H1 (cell line): Measurements from ENCODE around the gene MTCH2. TPM values are rescaled to one million over a fixed set of nuclear protein-coding genes. Genes with fewer than 3 reads are reported as not detected.

ENCODE experiments used
- CTCF ChIA-PET: fragments of 300-600 bp; sonication (Branson Sonifier 250); formaldehyde crosslinking; loops from one replicate; lab custom pipeline; 2021; ENCODE audit not compliant: partially characterized antibody; lab: Charles Lee
- POLR2A ChIA-PET: fragments of 300-600 bp; sonication (Branson Sonifier 250); formaldehyde crosslinking; loops from one replicate; lab custom pipeline; 2021; ENCODE audit warnings: inconsistent platforms; ENCODE audit not compliant: partially characterized antibody; lab: Charles Lee
- DNase-seq, 2 experiments: peaks; one replicate each; pipeline versions ENCODE4 v3.0.0 to v3.0.0-alpha.2; 2010 to 2022; ENCODE audit warnings: low spot score in 2 of 2, low read depth in 1 of 2, mixed read lengths in 1 of 2
- FAIRE-seq: peaks from 2 replicates; lab custom pipeline; 2011; peaks lifted over from hg19 to GRCh38; lab: Jason Lieb, UNC
- H2AFZ ChIP-seq: 2 replicates; pipeline ENCODE4 v1.8.1; 2012; ENCODE audit warnings: low read length, inconsistent platforms
- H2AK5ac ChIP-seq: 2 replicates; pipeline ENCODE4 v1.6.1; 2013; ENCODE audit warnings: low read depth, low read length
- H2BK120ac ChIP-seq: replicated peaks from 2 replicates; pipeline ENCODE3; 2013; ENCODE audit warnings: low read depth, low read length, inconsistent platforms
- H2BK12ac ChIP-seq: 2 replicates; pipeline ENCODE4 v1.6.1; 2013; ENCODE audit warnings: low read depth, low read length
- H2BK15ac ChIP-seq: 2 replicates; pipeline ENCODE4 v1.6.1; 2013; ENCODE audit warnings: low read length
- H2BK20ac ChIP-seq: 2 replicates; pipeline ENCODE4 v1.6.1; 2013; ENCODE audit warnings: low read length
- H2BK5ac ChIP-seq: 2 replicates; pipeline ENCODE4 v1.6.1; 2013; ENCODE audit warnings: low read depth, low read length
- H3K14ac ChIP-seq: 2 replicates; pipeline ENCODE4 v1.6.1; 2013; ENCODE audit warnings: inconsistent platforms; ENCODE audit not compliant: insufficient read length
- H3K18ac ChIP-seq: 2 replicates; pipeline ENCODE4 v1.6.1; 2013; ENCODE audit warnings: low read length; ENCODE audit errors: extremely low read depth
- H3K23ac ChIP-seq: 2 replicates; pipeline ENCODE4 v1.6.1; 2013; ENCODE audit warnings: inconsistent platforms; ENCODE audit not compliant: insufficient read length
- H3K23me2 ChIP-seq: 2 replicates; pipeline ENCODE4 v1.6.1; 2013; ENCODE audit warnings: low read depth, low read length
- H3K27ac ChIP-seq: 2 replicates; pipeline ENCODE4 v1.6.1; 2011; ENCODE audit warnings: low read depth, low read length, inconsistent platforms
- H3K27me3 ChIP-seq, 4 experiments: replicated peaks in 1 of 4; 1 replicate in 1 of 4; 2 replicates in 3 of 4; pipeline versions ENCODE4 v1.6.1 to v1.8.1; 2011 to 2013; ENCODE audit warnings: low read length in 3 of 4, mild to moderate bottlenecking in 3 of 4, inconsistent platforms in 2 of 4, mixed read lengths in 2 of 4, moderate library complexity in 1 of 4; ENCODE audit not compliant: control insufficient read depth in 3 of 4, insufficient read depth in 3 of 4; ENCODE audit errors: extremely low read depth in 1 of 4
- H3K36me3 ChIP-seq, 4 experiments: 2 replicates each; pipeline versions ENCODE4 v1.6.1 to v1.8.1; 2011 to 2013; ENCODE audit warnings: mild to moderate bottlenecking in 4 of 4, low read length in 3 of 4, moderate library complexity in 2 of 4, control low read depth in 1 of 4, inconsistent platforms in 1 of 4; ENCODE audit not compliant: insufficient read depth in 4 of 4, control insufficient read depth in 2 of 4
- H3K4ac ChIP-seq: replicated peaks from 2 replicates; pipeline ENCODE3; 2013; ENCODE audit warnings: low read length, low read depth, mixed read lengths, inconsistent platforms; ENCODE audit not compliant: insufficient read length
- H3K4me1 ChIP-seq, 4 experiments: replicated peaks in 1 of 4; 1 replicate in 1 of 4; 2 replicates in 3 of 4; pipeline versions ENCODE4 v1.6.1 to v1.8.1; 2011 to 2013; ENCODE audit warnings: low read length in 3 of 4, inconsistent platforms in 2 of 4, mixed read lengths in 1 of 4; ENCODE audit not compliant: insufficient read depth in 4 of 4, control insufficient read depth in 3 of 4
- H3K4me2 ChIP-seq, 2 experiments: 2 replicates each; pipeline versions ENCODE4 v1.6.1 to v1.8.1; 2011 to 2013; ENCODE audit warnings: low read depth in 2 of 2, low read length in 2 of 2, control low read depth in 1 of 2, inconsistent platforms in 1 of 2, mild to moderate bottlenecking in 1 of 2; ENCODE audit not compliant: insufficient read depth in 1 of 2
- H3K4me3 ChIP-seq, 4 experiments: fragments of 200-600, 300-600 bp in 1 of 4; sonication (generic), shearing (Covaris generic), sonication (Bioruptor Twin) in 1 of 4; 2 replicates each; pipeline versions ENCODE4 v1.5.1 to v1.8.1; 2011 to 2016; ENCODE audit warnings: low read length in 4 of 4, low read depth in 3 of 4, control low read depth in 2 of 4, inconsistent platforms in 2 of 4, mild to moderate bottlenecking in 2 of 4, mixed read lengths in 1 of 4, moderate library complexity in 1 of 4; ENCODE audit not compliant: insufficient read depth in 2 of 4; ENCODE audit errors: extremely low read depth in 1 of 4
- H3K56ac ChIP-seq: replicated peaks from 2 replicates; pipeline ENCODE3; 2013; ENCODE audit warnings: low read depth, mild to moderate bottlenecking, mixed read lengths, low read length, inconsistent platforms; ENCODE audit not compliant: insufficient read length
- H3K79me1 ChIP-seq: 2 replicates; pipeline ENCODE4 v1.6.1; 2013; ENCODE audit warnings: low read depth, low read length, control low read depth
- H3K79me2 ChIP-seq, 2 experiments: 2 replicates each; pipeline versions ENCODE4 v1.6.1 to v1.8.1; 2012 to 2013; ENCODE audit warnings: low read length in 2 of 2, mild to moderate bottlenecking in 2 of 2, inconsistent platforms in 1 of 2; ENCODE audit not compliant: insufficient read depth in 2 of 2, control insufficient read depth in 1 of 2
- H3K9ac ChIP-seq, 4 experiments: replicated peaks in 1 of 4; 1 replicate in 1 of 4; 2 replicates in 3 of 4; pipeline versions ENCODE4 v1.6.1 to v1.8.1; 2011 to 2013; ENCODE audit warnings: low read depth in 3 of 4, low read length in 3 of 4, control low read depth in 2 of 4, mild to moderate bottlenecking in 2 of 4, moderate library complexity in 2 of 4, inconsistent platforms in 1 of 4; ENCODE audit errors: extremely low read depth in 1 of 4
- H3K9me3 ChIP-seq, 2 experiments: 2 replicates each; pipeline versions ENCODE4 v1.6.1 to v1.8.1; 2012 to 2013; ENCODE audit warnings: mild to moderate bottlenecking in 2 of 2, moderate library complexity in 2 of 2, control low read depth in 1 of 2, inconsistent platforms in 1 of 2, low read depth in 1 of 2, low read length in 1 of 2, mixed read lengths in 1 of 2; ENCODE audit not compliant: insufficient read depth in 2 of 2
- H4K20me1 ChIP-seq, 2 experiments: replicated peaks in 1 of 2; 2 replicates each; pipeline versions ENCODE3 to v1.8.1; 2011 to 2013; ENCODE audit warnings: inconsistent platforms in 2 of 2, low read length in 2 of 2, mild to moderate bottlenecking in 1 of 2; ENCODE audit not compliant: insufficient read depth in 2 of 2, control insufficient read depth in 1 of 2
- H4K5ac ChIP-seq: 2 replicates; pipeline ENCODE4 v1.6.1; 2013; ENCODE audit warnings: low read length, low read depth, mixed read lengths, inconsistent platforms; ENCODE audit not compliant: insufficient read length
- H4K8ac ChIP-seq: 2 replicates; pipeline ENCODE4 v1.8.0; 2013; ENCODE audit warnings: mild to moderate bottlenecking, moderate library complexity, low read length, inconsistent platforms; ENCODE audit not compliant: insufficient read depth; ENCODE audit errors: extremely low read depth
- H4K91ac ChIP-seq: replicated peaks from 2 replicates; pipeline ENCODE3; 2013; ENCODE audit warnings: low read length, mixed read lengths, inconsistent platforms; ENCODE audit not compliant: insufficient read length
- POLR2AphosphoS5 ChIP-seq: IDR thresholded peaks from 2 replicates; pipeline ENCODE4 v1.6.1; 2011; ENCODE audit warnings: low read depth, low read length
- SAP30 ChIP-seq: fragments of 300-600 bp; sonication (generic); IDR thresholded peaks from 2 replicates; pipeline ENCODE4 v1.7.1; 2012; ENCODE audit warnings: low read length, moderate library complexity, mild to moderate bottlenecking, inconsistent platforms; ENCODE audit not compliant: insufficient read depth, insufficient replicate concordance
- TBP ChIP-seq: IDR thresholded peaks from 2 replicates; pipeline ENCODE4 v1.6.1; 2011; ENCODE audit warnings: low read depth, low read length, improper control_type of control experiment
- ZNF274 ChIP-seq: IDR thresholded peaks from 2 replicates; pipeline ENCODE4 v1.7.0; 2012; ENCODE audit warnings: low read length, borderline replicate concordance; ENCODE audit errors: extremely low read depth
- WGBS, 2 experiments: shearing (Covaris generic) in 1 of 2; methylation state at CpG; one replicate each; pipeline versions ENCODE4 v1.1.6 to v1.1.7; 2013 to 2015; ENCODE audit warnings: low lambda C conversion rate in 2 of 2, mixed read lengths in 2 of 2, inconsistent platforms in 1 of 2, low coverage in 1 of 2, missing lambda C conversion rate in 1 of 2; ENCODE audit not compliant: insufficient replicate concordance in 2 of 2, insufficient coverage in 1 of 2, insufficient read length in 1 of 2; ENCODE audit errors: extremely low coverage in 1 of 2, missing lambda C conversion rate in 1 of 2; 5-methylcytosine and 5-hydroxymethylcytosine counted together
- polyA plus RNA-seq, 7 experiments: library from polyadenylated mRNA; depleted of rRNA in 3 of 7; stranded (reverse) in 5 of 7; unstranded in 2 of 7; fragments of >200 nt in 5 of 7; fragments of 200-250 nt in 2 of 7; gene quantifications; 1 replicate in 5 of 7; 2 replicates in 1 of 7; 4 replicates in 1 of 7; pipeline versions ENCODE4 v1.2.1 to v1.2.3, GENCODE V29; 2011 to 2013; ENCODE audit warnings: missing spikeins in 2 of 7, mixed read lengths in 2 of 7
- total RNA-seq: library from RNA; stranded (reverse); fragmentation: NEBNext Ultra II Directional; extraction: Animal tissue kit (Norgen Biotek cat#: 25700); gene quantifications from 2 replicates; pipeline ENCODE4 v1.2.1, GENCODE V29; 2021

The MTCH2 gene
- total and polyA plus RNA-seq, 2 of the 8 experiments (the other 6 are each of a cell fraction or from before 2014, with no cell fraction given) = 157 to 171 TPM

DNA sequence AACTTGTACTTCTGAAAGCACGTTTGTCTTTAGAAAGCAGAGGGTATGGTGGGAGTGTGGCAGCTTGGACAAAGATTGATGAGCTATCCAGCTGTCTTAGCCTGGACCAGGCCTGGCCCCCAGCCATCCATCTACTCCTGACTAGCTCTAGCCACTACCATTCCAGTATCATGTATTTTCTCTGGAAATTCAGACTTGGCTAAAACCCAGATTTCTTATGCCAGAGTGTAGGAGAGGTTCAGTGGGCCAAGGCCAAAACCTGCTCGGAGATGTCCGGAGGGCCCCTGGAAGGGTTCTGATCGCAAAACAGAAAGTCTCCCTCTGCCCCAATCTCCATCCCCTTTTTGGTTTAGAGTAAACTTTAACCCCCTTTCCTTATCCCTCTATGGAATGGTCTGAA lies 24.8 kb upstream of the MTCH2 start:
- Histone ChIP-seq H3K9me3 (no peaks in the 10 kb centered on the region), H3K27me3 (no peaks in the 10 kb centered on the region), H4K8ac (no peak overlapping the region), H4K20me1 (no peaks in the 10 kb centered on the region), H3K23ac (no peak overlapping the region), H4K5ac (no peak overlapping the region), H3K4ac (no peak overlapping the region), H3K9ac (no peak overlapping the region), H3K18ac (no peak overlapping the region), H4K91ac (no peak overlapping the region), H2AK5ac (no peak overlapping the region), H2BK12ac (no peak overlapping the region), H2BK15ac (no peak overlapping the region), H2BK5ac (no peak overlapping the region), H3K4me3 (no peak overlapping the region), H3K36me3 (no peaks in the 10 kb centered on the region), H3K56ac (no peak overlapping the region), H3K4me1 (no peaks in the 10 kb centered on the region), H3K23me2 (no peaks in the 10 kb centered on the region), H3K79me2 (no peaks in the 10 kb centered on the region), H2BK20ac (no peak overlapping the region), H3K27ac (no peak overlapping the region), H3K79me1 (no peaks in the 10 kb centered on the region), H3K4me2 (no peak overlapping the region), H2AFZ (no peak overlapping the region), H2BK120ac (no peak overlapping the region), H3K14ac (no peak overlapping the region)
- WGBS, 2 experiments = 83% methylated on average over 4 of the region's 4 CpGs; no CpG with 5 or more reads in 1 of the 2 experiments
- DNase-seq (no peak), FAIRE-seq (no peak)
- ChIA-PET CTCF (no interaction called here), POLR2A (no interaction called here)
- TF ChIP-seq POLR2AphosphoS5 (no peak), TBP (no peak), ZNF274 (no peak), SAP30 (no peak)
